Caco-2 (cell line): ENCODE data around the gene CHDH. TPM values are rescaled to one million over a fixed set of nuclear protein-coding genes. Genes with fewer than 3 reads are reported as not detected.

Source experiments
- BruUV-seq: library from RNA; stranded (reverse); fragments of 400-500 nt; replicated peaks from 2 replicates; lab custom pipeline; 2021; lab: Mats Ljungman, UMichigan
- CTCF ChIA-PET: fragments of 300-600 bp; sonication (Branson Sonifier 250); formaldehyde crosslinking; loops from one replicate; lab custom pipeline; 2022; ENCODE audit warnings: antibody characterized with exemption; lab: Charles Lee
- POLR2A ChIA-PET: fragments of 300-600 bp; sonication (Branson Sonifier 250); formaldehyde crosslinking; loops from one replicate; lab custom pipeline; 2022; ENCODE audit warnings: antibody characterized with exemption; lab: Charles Lee
- DNase-seq, 2 experiments: peaks; one replicate each; pipeline versions ENCODE4 v3.0.0 to v3.0.0-alpha.2; 2020 to 2022
- H3K27me3 ChIP-seq: replicated peaks from 2 replicates; pipeline ENCODE4 v1.6.0; 2011; ENCODE audit warnings: low read length; ENCODE audit not compliant: control insufficient read depth, insufficient read depth
- H3K36me3 ChIP-seq: 2 replicates; pipeline ENCODE4 v1.5.1; 2011; ENCODE audit warnings: low read length; ENCODE audit not compliant: control insufficient read depth, insufficient read depth
- H3K4me1 ChIP-seq: fragments of 250-450 bp; sonication (Bioruptor Pico); 2 replicates; pipeline ENCODE4 v1.5.1; 2020; ENCODE audit warnings: mild to moderate bottlenecking
- H3K4me3 ChIP-seq: 2 replicates; pipeline ENCODE4 v1.5.1; 2011; ENCODE audit warnings: low read depth, mild to moderate bottlenecking, control low read depth, low read length
- H3K9me3 ChIP-seq: fragments of 250-450 bp; sonication (Bioruptor Pico); 2 replicates; pipeline ENCODE4 v1.5.1; 2020; ENCODE audit warnings: mild to moderate bottlenecking, moderate library complexity
- H3K27ac Mint-ChIP-seq: one replicate; pipeline ENCODE4 v1.8.0; 2022; ENCODE audit warnings: mixed read lengths; ENCODE audit not compliant: unreplicated experiment
- H3K27me3 Mint-ChIP-seq: one replicate; pipeline ENCODE4 v1.8.0; 2022; ENCODE audit warnings: mixed read lengths; ENCODE audit not compliant: insufficient read depth, unreplicated experiment
- H3K36me3 Mint-ChIP-seq: one replicate; pipeline ENCODE4 v1.8.0; 2022; ENCODE audit warnings: mild to moderate bottlenecking, mixed read lengths; ENCODE audit not compliant: insufficient read depth, unreplicated experiment
- H3K4me1 Mint-ChIP-seq: one replicate; pipeline ENCODE4 v1.8.0; 2022; ENCODE audit warnings: low read depth, mixed read lengths; ENCODE audit not compliant: unreplicated experiment
- H3K4me3 Mint-ChIP-seq: one replicate; pipeline ENCODE4 v1.8.0; 2022; ENCODE audit warnings: mild to moderate bottlenecking, moderate library complexity, mixed read lengths; ENCODE audit not compliant: unreplicated experiment
- H3K9me3 Mint-ChIP-seq: one replicate; pipeline ENCODE4 v1.8.0; 2022; ENCODE audit warnings: mixed read lengths; ENCODE audit not compliant: unreplicated experiment
- intact Hi-C: fragments of 100-400 bp; cut with micrococcal nuclease; formaldehyde crosslinking; loops from one replicate; pipeline ENCODE4 v1.10.0; 2022; ENCODE audit not compliant: unreplicated experiment
- total RNA-seq: library from RNA; stranded (reverse); gene quantifications from 2 replicates; pipeline ENCODE4 v1.2.3, GENCODE V29; 2022
- TF ChIP-seq, protein P1 (sequence below), 2 experiments: fragments of 200-600 bp in 1 of 2; IDR thresholded peaks; 1 replicate in 1 of 2; 2 replicates in 1 of 2; pipeline versions ENCODE4 v1.5.1 to v1.8.0; 2011 to 2022; ENCODE audit warnings: antibody characterized with exemption in 1 of 2, control low read depth in 1 of 2, inconsistent platforms in 1 of 2, low read depth in 1 of 2, low read length in 1 of 2, mild to moderate bottlenecking in 1 of 2, moderate library complexity in 1 of 2; ENCODE audit not compliant: insufficient read depth in 1 of 2, severe bottlenecking in 1 of 2, unreplicated experiment in 1 of 2

The CHDH gene
- total RNA-seq, 1 experiment from 2014 or later, result 32.4 TPM

DNA sequence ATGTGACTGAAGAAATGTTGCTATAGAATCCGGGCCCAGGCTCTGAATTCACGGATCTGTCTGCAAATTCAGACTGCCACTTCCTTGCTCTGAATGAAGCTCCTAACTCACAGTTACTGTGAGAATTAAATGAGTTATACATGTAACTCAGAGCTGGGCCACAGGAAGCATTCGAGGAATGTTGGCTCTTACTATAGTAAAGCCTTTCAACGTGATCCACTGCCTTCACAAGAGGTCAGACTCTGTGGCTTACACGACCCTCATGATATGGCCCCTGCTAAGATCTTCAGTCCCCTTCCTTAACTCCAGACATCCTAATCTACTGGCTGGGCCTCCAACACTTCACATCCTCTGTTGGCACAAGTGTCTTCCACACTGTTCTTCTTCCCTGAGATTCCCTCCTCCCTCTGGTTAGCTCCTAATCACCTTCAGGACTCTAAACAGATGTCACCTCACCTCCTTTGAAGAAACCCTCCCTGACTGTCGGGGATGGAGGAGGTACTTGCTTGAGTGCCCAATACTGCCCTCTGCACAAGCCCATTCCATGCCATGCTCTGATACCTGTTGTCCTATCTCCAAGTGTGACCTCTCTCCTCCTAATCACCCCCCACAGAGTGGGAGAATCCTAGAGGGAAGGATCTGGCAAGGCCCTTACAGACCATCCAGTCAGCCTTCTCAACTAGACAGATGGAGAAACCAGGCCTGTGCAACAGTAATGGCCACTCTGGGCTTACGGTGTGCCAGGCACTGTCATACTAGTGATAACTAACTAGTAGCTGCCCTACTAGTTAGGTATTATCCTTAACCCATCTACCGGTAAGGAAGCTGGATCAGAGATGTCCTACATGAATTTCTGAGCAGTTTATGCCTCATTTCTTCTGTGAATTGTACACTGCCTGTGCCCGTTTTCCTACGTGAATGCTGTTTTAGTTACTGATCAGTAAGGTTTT is 34.5 kb upstream of the CHDH start:
- Mint-ChIP-seq H3K9me3 (no peaks in the 10 kb centered on the region), H3K4me3 (peak overlapping the region; percentile 93), H3K36me3 (peaks cover 47% of the 10 kb centered on the region), H3K27ac (peak overlapping the region; percentile 76), H3K27me3 (no peaks in the 10 kb centered on the region), H3K4me1 (peaks cover 21% of the 10 kb centered on the region)
- ChIA-PET CTCF (interaction anchor here (0.7 kb wide), 1 partner anchor 177 kb away, joined by 3 read pairs; no protein-coding TSS in a partner anchor), POLR2A (interaction anchor here (0.6 kb wide), 1 partner anchor 11 kb away, joined by 8 read pairs; the partner anchor contains the start of gene SELENOK)
- no peaks in the 10 kb centered on the region for H3K27me3 ChIP-seq
- peaks cover 13% of the 10 kb centered on the region for H3K4me1 ChIP-seq
- BruUV-seq, result no TSS peak
- no peak for DNase-seq
- H3K4me3 ChIP-seq, result peak overlapping the region; percentile 81
- H3K9me3 ChIP-seq, result no peaks in the 10 kb centered on the region
- intact Hi-C loops, result loop anchor here (2.0 kb wide), 1 partner anchor 34 kb away; the partner anchor contains the start of genes CHDH and IL17RB
- peaks cover 2% of the 10 kb centered on the region; the same call in 1 of the 2 replicates for H3K36me3 ChIP-seq
- TF ChIP-seq, protein P1, sequence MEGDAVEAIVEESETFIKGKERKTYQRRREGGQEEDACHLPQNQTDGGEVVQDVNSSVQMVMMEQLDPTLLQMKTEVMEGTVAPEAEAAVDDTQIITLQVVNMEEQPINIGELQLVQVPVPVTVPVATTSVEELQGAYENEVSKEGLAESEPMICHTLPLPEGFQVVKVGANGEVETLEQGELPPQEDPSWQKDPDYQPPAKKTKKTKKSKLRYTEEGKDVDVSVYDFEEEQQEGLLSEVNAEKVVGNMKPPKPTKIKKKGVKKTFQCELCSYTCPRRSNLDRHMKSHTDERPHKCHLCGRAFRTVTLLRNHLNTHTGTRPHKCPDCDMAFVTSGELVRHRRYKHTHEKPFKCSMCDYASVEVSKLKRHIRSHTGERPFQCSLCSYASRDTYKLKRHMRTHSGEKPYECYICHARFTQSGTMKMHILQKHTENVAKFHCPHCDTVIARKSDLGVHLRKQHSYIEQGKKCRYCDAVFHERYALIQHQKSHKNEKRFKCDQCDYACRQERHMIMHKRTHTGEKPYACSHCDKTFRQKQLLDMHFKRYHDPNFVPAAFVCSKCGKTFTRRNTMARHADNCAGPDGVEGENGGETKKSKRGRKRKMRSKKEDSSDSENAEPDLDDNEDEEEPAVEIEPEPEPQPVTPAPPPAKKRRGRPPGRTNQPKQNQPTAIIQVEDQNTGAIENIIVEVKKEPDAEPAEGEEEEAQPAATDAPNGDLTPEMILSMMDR (IDR thresholded peaks at IDR 0.05; ENCODE audit: insufficient read depth in 1 of 2, low read depth in 1 of 2, low read length in 1 of 2, severe bottlenecking in 1 of 2, unreplicated experiment in 1 of 2), result no peak

DNA sequence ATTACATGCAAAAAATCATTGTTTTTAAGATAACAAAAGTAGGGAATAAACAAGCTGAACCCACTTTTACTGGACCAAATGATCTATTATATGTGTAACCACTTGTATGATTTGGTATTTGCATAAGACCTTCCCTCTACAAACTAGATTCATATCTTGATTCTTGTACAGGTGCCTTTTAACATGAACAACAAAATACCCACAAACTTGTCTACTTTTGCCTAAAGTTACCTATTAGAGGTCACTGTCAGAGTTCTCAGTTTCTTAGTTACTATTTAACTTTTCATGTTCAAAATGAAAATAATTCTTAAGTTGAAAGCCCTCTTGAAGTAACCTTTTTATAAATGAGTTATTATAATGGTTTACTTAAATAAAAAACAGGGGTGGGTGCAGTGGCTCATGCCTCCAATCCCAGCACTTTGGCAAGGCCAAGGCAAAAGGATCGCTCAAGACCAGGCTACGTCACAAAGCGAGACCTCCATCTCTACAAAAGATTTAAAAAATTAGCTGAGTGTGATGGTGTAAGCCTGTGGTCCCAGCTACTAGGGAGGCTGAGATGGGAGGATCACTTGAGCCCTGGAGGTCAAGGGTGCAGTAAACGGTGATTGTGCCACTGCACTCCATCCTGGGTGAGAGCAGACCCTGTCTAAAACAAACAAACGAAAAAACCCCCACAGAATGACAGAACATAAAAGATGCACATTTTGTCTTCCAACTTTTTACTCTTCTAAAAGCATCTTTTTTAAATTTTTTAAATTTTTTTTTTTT is 19.7 kb upstream of the CHDH start:
- POLR2A ChIA-PET, result no interaction called here
- CTCF ChIA-PET, result no interaction called here
- H3K27me3 ChIP-seq, result no peaks in the 10 kb centered on the region
- intact Hi-C loops, result no loop called here
- no TSS peak for BruUV-seq
- no peak overlapping the region for H3K4me3 ChIP-seq
- no peak for DNase-seq
- Mint-ChIP-seq H3K9me3 (no peaks in the 10 kb centered on the region), H3K4me1 (no peaks in the 10 kb centered on the region), H3K4me3 (no peak overlapping the region), H3K27ac (no peak overlapping the region), H3K27me3 (no peaks in the 10 kb centered on the region), H3K36me3 (peaks cover 43% of the 10 kb centered on the region)
- TF ChIP-seq, protein P1 (IDR thresholded peaks at IDR 0.05; ENCODE audit: insufficient read depth in 1 of 2, low read depth in 1 of 2, low read length in 1 of 2, severe bottlenecking in 1 of 2, unreplicated experiment in 1 of 2), result no peak
- no peaks in the 10 kb centered on the region for H3K4me1 ChIP-seq
- no peaks in the 10 kb centered on the region; the same call in none of the 2 replicates for H3K36me3 ChIP-seq
- H3K9me3 ChIP-seq, result no peaks in the 10 kb centered on the region

DNA sequence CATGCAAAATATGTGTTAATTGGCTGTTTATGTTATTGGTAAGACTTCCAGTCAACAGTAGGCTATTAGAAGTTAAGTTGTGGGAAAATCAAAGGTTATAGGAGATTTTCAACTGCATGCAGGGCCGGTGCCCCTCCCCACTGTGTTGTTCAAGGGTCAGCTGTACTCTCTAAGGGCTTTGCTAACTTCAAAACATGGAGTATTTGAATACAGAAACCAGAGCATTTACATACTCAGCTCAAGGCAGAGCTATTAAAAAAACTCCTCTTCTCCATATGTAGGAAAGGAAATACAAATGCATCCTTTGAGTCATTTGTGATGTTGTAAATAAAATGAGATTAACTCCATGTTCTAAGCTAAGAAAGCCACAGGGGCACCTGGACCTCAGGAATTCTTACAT is 16.9 kb upstream of the CHDH start:
- intact Hi-C loops, result no loop called here
- no peaks in the 10 kb centered on the region for H3K27me3 ChIP-seq
- CTCF ChIA-PET, result no interaction called here
- Mint-ChIP-seq H3K4me3 (no peak overlapping the region), H3K36me3 (peaks cover 43% of the 10 kb centered on the region), H3K4me1 (no peaks in the 10 kb centered on the region), H3K9me3 (no peaks in the 10 kb centered on the region), H3K27me3 (no peaks in the 10 kb centered on the region), H3K27ac (no peak overlapping the region)
- H3K4me1 ChIP-seq, result no peaks in the 10 kb centered on the region
- H3K36me3 ChIP-seq, result no peaks in the 10 kb centered on the region; the same call in 1 of the 2 replicates
- POLR2A ChIA-PET, result no interaction called here
- H3K4me3 ChIP-seq, result no peak overlapping the region
- BruUV-seq, result no TSS peak
- no peak for DNase-seq
- TF ChIP-seq, protein P1 (IDR thresholded peaks at IDR 0.05; ENCODE audit: insufficient read depth in 1 of 2, low read depth in 1 of 2, low read length in 1 of 2, severe bottlenecking in 1 of 2, unreplicated experiment in 1 of 2), result no peak
- H3K9me3 ChIP-seq, result no peaks in the 10 kb centered on the region
